Smooth muscle cell (in vitro differentiated cells): ENCODE measurements around the gene CPLANE1. TPM values are rescaled to one million over a fixed set of nuclear protein-coding genes. Genes with fewer than 3 reads are reported as not detected.

Experiments used
- DNase-seq: peaks from one replicate; lab custom pipeline; 2025; ENCODE audit not compliant: unreplicated experiment; lab: John Stamatoyannopoulos, UW
- H2AFZ ChIP-seq: fragments of 200-600 bp; sonication (generic); 2 replicates; pipeline ENCODE4 v1.6.0; 2016; ENCODE audit warnings: antibody characterized with exemption, low read depth, mild to moderate bottlenecking
- H3F3A ChIP-seq: fragments of 200-600 bp; sonication (generic); 2 replicates; pipeline ENCODE4 v1.6.0; 2017; ENCODE audit warnings: antibody characterized with exemption, low read depth
- H3K27ac ChIP-seq: fragments of 200-600 bp; sonication (generic); 2 replicates; pipeline ENCODE4 v1.5.1; 2016; ENCODE audit warnings: low read depth, mild to moderate bottlenecking
- H3K27me3 ChIP-seq: fragments of 200-600 bp; sonication (generic); 2 replicates; pipeline ENCODE4 v1.6.1; 2016; ENCODE audit warnings: low read depth, mild to moderate bottlenecking
- H3K36me3 ChIP-seq: fragments of 200-600 bp; sonication (generic); 2 replicates; pipeline ENCODE4 v1.5.1; 2016; ENCODE audit warnings: low read depth
- H3K4me1 ChIP-seq: fragments of 200-600 bp; sonication (generic); 2 replicates; pipeline ENCODE4 v1.5.1; 2016; ENCODE audit warnings: low read depth
- H3K4me2 ChIP-seq: fragments of 200-600 bp; sonication (generic); 2 replicates; pipeline ENCODE4 v1.6.0; 2016; ENCODE audit warnings: mild to moderate bottlenecking
- H3K4me3 ChIP-seq: fragments of 200-600 bp; sonication (generic); 2 replicates; pipeline ENCODE4 v1.5.1; 2016; ENCODE audit warnings: mild to moderate bottlenecking
- H3K79me2 ChIP-seq: fragments of 200-600 bp; sonication (generic); 2 replicates; pipeline ENCODE4 v1.6.0; 2016; ENCODE audit warnings: low read depth, mild to moderate bottlenecking
- H3K9ac ChIP-seq: fragments of 200-600 bp; sonication (generic); 2 replicates; pipeline ENCODE4 v1.6.0; 2016; ENCODE audit warnings: low read depth
- H3K9me3 ChIP-seq: fragments of 200-600 bp; sonication (generic); replicated peaks from 2 replicates; pipeline ENCODE4 v1.5.1; 2016; ENCODE audit warnings: low read depth
- H4K20me1 ChIP-seq: fragments of 200-600 bp; sonication (generic); 2 replicates; pipeline ENCODE4 v1.6.0; 2016; ENCODE audit warnings: low read depth
- CTCF ChIP-seq: fragments of 200-600 bp; sonication (generic); IDR thresholded peaks from 2 replicates; pipeline ENCODE4 v1.5.1; 2017; ENCODE audit warnings: borderline replicate concordance, mild to moderate bottlenecking, antibody characterized with exemption; ENCODE audit not compliant: insufficient read depth, poor library complexity, severe bottlenecking
- WGBS: methylation state at CpG from one replicate; pipeline ENCODE4 v1.1.7; 2016; ENCODE audit warnings: low lambda C conversion rate; 5-methylcytosine and 5-hydroxymethylcytosine counted together
- polyA plus RNA-seq: library from polyadenylated mRNA; unstranded; fragments of >200 nt; fragmentation: Nextera tagmentation; extraction: Ambion mirVana; gene quantifications from 2 replicates; pipeline ENCODE4 v1.2.1, GENCODE V29; 2016
- total RNA-seq: library from RNA; depleted of rRNA; stranded (reverse); fragments of >200 nt; gene quantifications from 2 replicates; pipeline ENCODE4 v1.2.3, GENCODE V29; 2014

Gene CPLANE1
- total and polyA plus RNA-seq, 2 experiments from 2014 or later, result 2.9 to 20.5 TPM

GRCh38 chr5:37198842-37199241 lies 50.3 kb downstream of the CPLANE1 start:
- Histone ChIP-seq H3F3A (no peaks in the 10 kb centered on the region), H3K27me3 (no peaks in the 10 kb centered on the region), H3K36me3 (peaks cover 19% of the 10 kb centered on the region), H3K4me2 (no peak overlapping the region), H3K4me1 (no peaks in the 10 kb centered on the region), H3K4me3 (no peak overlapping the region), H3K27ac (no peak overlapping the region), H2AFZ (no peak overlapping the region), H3K9me3 (no peaks in the 10 kb centered on the region), H4K20me1 (no peaks in the 10 kb centered on the region), H3K9ac (no peak overlapping the region), H3K79me2 (no peaks in the 10 kb centered on the region)
- WGBS, result 94% methylated on average over 2 of the region's 2 CpGs
- no peak for DNase-seq
- no peak for TF ChIP-seq CTCF

- Histone ChIP-seq H3K4me1 (no peaks in the 10 kb centered on the region), H3K27ac (no peak overlapping the region), H3K4me3 (no peak overlapping the region), H3K79me2 (no peaks in the 10 kb centered on the region), H2AFZ (no peak overlapping the region), H3K9ac (no peak overlapping the region), H4K20me1 (no peaks in the 10 kb centered on the region), H3F3A (no peaks in the 10 kb centered on the region), H3K9me3 (no peaks in the 10 kb centered on the region), H3K27me3 (no peaks in the 10 kb centered on the region), H3K4me2 (no peak overlapping the region), H3K36me3 (peaks cover 21% of the 10 kb centered on the region)
- no peak for DNase-seq
- 93% methylated on average over 3 of the region's 3 CpGs for WGBS
- no peak for TF ChIP-seq CTCF
Measured at GRCh38 chr5:37198061-37198460, 51.1 kb downstream of the CPLANE1 start.

GRCh38 chr5:37197340-37198050 lies 51.7 kb downstream of the CPLANE1 start:
- H3K4me1 ChIP-seq, result no peaks in the 10 kb centered on the region
- no peak for TF ChIP-seq CTCF
- H3K4me2 ChIP-seq, result no peak overlapping the region
- no peaks in the 10 kb centered on the region for H4K20me1 ChIP-seq
- H3K36me3 ChIP-seq, result peaks cover 24% of the 10 kb centered on the region
- H2AFZ ChIP-seq, result no peak overlapping the region
- no peaks in the 10 kb centered on the region for H3K79me2 ChIP-seq
- H3K4me3 ChIP-seq, result no peak overlapping the region
- no peak for DNase-seq
- no peaks in the 10 kb centered on the region for H3F3A ChIP-seq
- 93% methylated on average over 3 of the region's 3 CpGs for WGBS
- H3K9me3 ChIP-seq, result no peaks in the 10 kb centered on the region
- no peaks in the 10 kb centered on the region for H3K27me3 ChIP-seq
- H3K9ac ChIP-seq, result no peak overlapping the region
- H3K27ac ChIP-seq, result no peak overlapping the region

GRCh38 chr5:37190592-37190991 lies 58.6 kb downstream of the CPLANE1 start:
- Histone ChIP-seq H3K27ac (no peak overlapping the region), H4K20me1 (no peaks in the 10 kb centered on the region), H3K4me1 (no peaks in the 10 kb centered on the region), H3K4me3 (no peak overlapping the region), H3K36me3 (peaks cover 12% of the 10 kb centered on the region), H2AFZ (no peak overlapping the region), H3K9me3 (no peaks in the 10 kb centered on the region), H3F3A (no peaks in the 10 kb centered on the region), H3K9ac (no peak overlapping the region), H3K27me3 (no peaks in the 10 kb centered on the region), H3K79me2 (no peaks in the 10 kb centered on the region), H3K4me2 (no peak overlapping the region)
- 99% methylated on average over 2 of the region's 2 CpGs for WGBS
- TF ChIP-seq CTCF, result no peak
- DNase-seq, result no peak
